ENCODE measurements around the gene SLC24A3.

- TF ChIP-seq CTCF (IDR thresholded peaks at IDR 0.05) (no peak), POLR2A (IDR thresholded peaks at IDR 0.05) (no peak)
Measured at GRCh38 chr20:19715986-19716385, 503.5 kb downstream of the SLC24A3 start.

All from upper lobe of left lung (tissue), 4 donors.